ENCODE data around the gene TNFRSF4. TPM values are rescaled to one million over a fixed set of nuclear protein-coding genes. Genes with fewer than 3 reads are reported as not detected.

The TNFRSF4 gene
- total and polyA plus RNA-seq, 7 donors, result 0.95 to 8.6 (median 1.2) TPM; not detected in 2

- TF ChIP-seq POLR2AphosphoS5 (IDR thresholded peaks at IDR 0.05) (no peak), POLR2A (IDR thresholded peaks at IDR 0.05) (no peak)
- 59 to 76% methylated on average over 22 of the region's 22 CpGs for WGBS, 2 donors
- intact Hi-C loops (cut with DNase I), result no loop called here
- H3K9me3 ChIP-seq, result no peaks in the 10 kb centered on the region
- H3K27ac ChIP-seq, result no peak overlapping the region
- H3K4me1 ChIP-seq, result peaks cover 0 to 28% (median 12%) of the 10 kb centered on the region in 4 donors
- peaks cover 8 to 31% (median 24%) of the 10 kb centered on the region in 3 donors for H3K27me3 ChIP-seq
- no peaks in the 10 kb centered on the region for H3K36me3 ChIP-seq
- DNase-seq, result no peak
- no peak overlapping the region for H3K4me3 ChIP-seq
Measured at GRCh38 chr1:1236176-1236763, 22.3 kb upstream of the TNFRSF4 start.

- Histone ChIP-seq H3K36me3 (no peaks in the 10 kb centered on the region), H3K4me1 (peaks cover 0 to 38% (median 21%) of the 10 kb centered on the region in 4 donors), H3K27ac (no peak overlapping the region), H3K4me3 (no peak overlapping the region), H3K27me3 (peaks cover 8 to 29% (median 23%) of the 10 kb centered on the region in 3 donors), H3K9me3 (no peaks in the 10 kb centered on the region)
- DNase-seq, result no peak
- intact Hi-C loops (cut with DNase I), result no loop called here
- WGBS, 2 donors, result 90 to 92% methylated on average over 27 of the region's 27 CpGs
- TF ChIP-seq CTCF (IDR thresholded peaks at IDR 0.05), result no peak
- TF ChIP-seq EP300 (IDR thresholded peaks at IDR 0.05), result no peak
Measured at GRCh38 chr1:1235016-1235744, 21.2 kb upstream of the TNFRSF4 start.

- no peak for DNase-seq
- intact Hi-C loops (cut with DNase I), result no loop called here
- peaks cover 2 to 20% (median 14%) of the 10 kb centered on the region in 3 donors for H3K27me3 ChIP-seq
- no peak overlapping the region for H3K4me3 ChIP-seq
- no peak overlapping the region for H3K27ac ChIP-seq
- peaks cover 0 to 47% (median 30%) of the 10 kb centered on the region in 4 donors for H3K4me1 ChIP-seq
- H3K9me3 ChIP-seq, result no peaks in the 10 kb centered on the region
- 94 to 96% methylated on average over 28 of the region's 28 CpGs for WGBS, 2 donors
- TF ChIP-seq POLR2AphosphoS5 (IDR thresholded peaks at IDR 0.05) (no peak), POLR2A (IDR thresholded peaks at IDR 0.05) (no peak), EP300 (IDR thresholded peaks at IDR 0.05) (no peak), CTCF (IDR thresholded peaks at IDR 0.05) (no peak)
- no peaks in the 10 kb centered on the region for H3K36me3 ChIP-seq
Measured at GRCh38 chr1:1234180-1234808, 20.3 kb upstream of the TNFRSF4 start.

GRCh38 chr1:1233567-1233892, 19.6 kb upstream of the TNFRSF4 start:
- peaks cover 1 to 6% (median 3%) of the 10 kb centered on the region in 4 donors for H3K36me3 ChIP-seq
- 95 to 96% methylated on average over 15 of the region's 15 CpGs for WGBS, 2 donors
- intact Hi-C loops (cut with DNase I), result no loop called here
- H3K27me3 ChIP-seq, result peaks cover 0 to 12% (median 6%) of the 10 kb centered on the region in 3 donors
- no peak for DNase-seq
- TF ChIP-seq CTCF (IDR thresholded peaks at IDR 0.05) (no peak), POLR2A (IDR thresholded peaks at IDR 0.05) (no peak), EP300 (IDR thresholded peaks at IDR 0.05) (no peak), POLR2AphosphoS5 (IDR thresholded peaks at IDR 0.05) (no peak)
- H3K9me3 ChIP-seq, result no peaks in the 10 kb centered on the region
- peaks cover 0 to 54% (median 33%) of the 10 kb centered on the region in 4 donors for H3K4me1 ChIP-seq
- no peak overlapping the region for H3K27ac ChIP-seq
- H3K4me3 ChIP-seq, result no peak overlapping the region

Data from sigmoid colon (tissue), 7 donors.